DND-41 (cell line): ENCODE results near the gene CDR2L.

Experiments used
- ATAC-seq: fragments of 200-7000 bp; cut with Tn5 transposase; 3 replicates; pipeline ENCODE4 v1.9.1; 2021; ENCODE audit warnings: low read depth; ENCODE audit not compliant: insufficient read depth
- DNase-seq: peaks from one replicate; pipeline ENCODE4 v3.0.0-alpha.2; 2020
- H2AFZ ChIP-seq: 2 replicates; pipeline ENCODE4 v1.6.0; 2012; ENCODE audit warnings: low read depth, low read length
- H3K27ac ChIP-seq: 2 replicates; pipeline ENCODE4 v1.5.1; 2012; ENCODE audit warnings: low read length, inconsistent platforms
- H3K27me3 ChIP-seq: fragments of 200-600 bp; sonication (generic); 2 replicates; pipeline ENCODE4 v1.6.0; 2012; ENCODE audit warnings: low read length, mild to moderate bottlenecking, inconsistent platforms; ENCODE audit not compliant: insufficient read depth, poor library complexity
- H3K36me3 ChIP-seq: 2 replicates; pipeline ENCODE4 v1.5.1; 2012; ENCODE audit warnings: low read length, inconsistent platforms; ENCODE audit not compliant: insufficient read depth
- H3K4me1 ChIP-seq: 2 replicates; pipeline ENCODE4 v1.5.1; 2012; ENCODE audit warnings: mild to moderate bottlenecking, low read length; ENCODE audit not compliant: insufficient read depth
- H3K4me2 ChIP-seq: 2 replicates; pipeline ENCODE4 v1.6.0; 2012; ENCODE audit warnings: mild to moderate bottlenecking, moderate library complexity, low read length, inconsistent platforms; ENCODE audit not compliant: insufficient read depth
- H3K4me3 ChIP-seq, 2 experiments: fragments of 200-600 bp in 1 of 2; shearing (Covaris generic) in 1 of 2; 2 replicates each; pipeline ENCODE4 v1.5.1; 2012 to 2016; ENCODE audit warnings: inconsistent platforms in 2 of 2, low read length in 2 of 2, mild to moderate bottlenecking in 2 of 2, low read depth in 1 of 2, moderate library complexity in 1 of 2
- H3K79me2 ChIP-seq: 2 replicates; pipeline ENCODE4 v1.6.0; 2012; ENCODE audit warnings: low read length, inconsistent platforms; ENCODE audit not compliant: insufficient read depth
- H3K9ac ChIP-seq: 2 replicates; pipeline ENCODE4 v1.6.0; 2012; ENCODE audit warnings: low read depth, mild to moderate bottlenecking, inconsistent platforms, low read length, moderate library complexity
- H3K9me3 ChIP-seq: 2 replicates; pipeline ENCODE4 v1.5.1; 2012; ENCODE audit warnings: low read length, moderate library complexity, mild to moderate bottlenecking, inconsistent platforms; ENCODE audit not compliant: insufficient read depth, severe bottlenecking
- H4K20me1 ChIP-seq: 2 replicates; pipeline ENCODE4 v1.6.0; 2012; ENCODE audit warnings: low read length; ENCODE audit not compliant: insufficient read depth
- EZH2 ChIP-seq: IDR thresholded peaks from 3 replicates; pipeline ENCODE4 v1.6.1; 2012; ENCODE audit warnings: borderline replicate concordance, low read depth, mild to moderate bottlenecking, moderate library complexity, low read length, inconsistent platforms; ENCODE audit not compliant: severe bottlenecking
- TF ChIP-seq, protein P1 (sequence below): IDR thresholded peaks from 2 replicates; pipeline ENCODE4 v1.5.1; 2012; ENCODE audit warnings: borderline replicate concordance, low read length, moderate library complexity, mild to moderate bottlenecking; ENCODE audit not compliant: poor library complexity, severe bottlenecking; ENCODE audit errors: extremely low read depth

CDR2L gene

DNA sequence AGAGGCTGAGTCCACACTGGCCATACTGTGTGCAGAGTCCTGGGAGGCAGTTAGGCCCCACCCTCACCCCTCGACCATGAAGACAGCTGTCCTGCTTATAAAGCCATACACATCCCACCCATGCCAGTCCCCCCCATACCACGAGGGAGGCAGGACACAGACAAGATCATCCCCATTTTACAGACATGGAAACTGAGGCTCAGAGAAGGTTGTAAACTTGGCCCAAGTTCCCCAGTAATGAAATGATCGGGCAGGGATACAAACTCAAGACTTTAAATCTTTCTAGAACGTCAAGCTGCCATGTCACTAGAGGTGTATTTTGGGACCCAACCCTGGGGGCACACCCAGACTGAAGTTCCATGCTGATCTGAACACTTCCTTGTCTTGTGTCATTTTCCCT is 31.3 kb upstream of the CDR2L start:
- H3K27ac ChIP-seq: no peak overlapping the region
- H3K79me2 ChIP-seq: no peaks in the 10 kb centered on the region
- no peak overlapping the region for H2AFZ ChIP-seq
- H3K4me3 ChIP-seq: no peak overlapping the region
- no peaks in the 10 kb centered on the region for H3K9me3 ChIP-seq
- H4K20me1 ChIP-seq: no peaks in the 10 kb centered on the region
- H3K4me1 ChIP-seq: no peaks in the 10 kb centered on the region
- H3K27me3 ChIP-seq: peaks cover 4% of the 10 kb centered on the region
- ATAC-seq (no peak), DNase-seq (no peak)
- H3K36me3 ChIP-seq: no peaks in the 10 kb centered on the region
- no peak overlapping the region for H3K4me2 ChIP-seq
- TF ChIP-seq EZH2: no peak
- TF ChIP-seq, protein P1, sequence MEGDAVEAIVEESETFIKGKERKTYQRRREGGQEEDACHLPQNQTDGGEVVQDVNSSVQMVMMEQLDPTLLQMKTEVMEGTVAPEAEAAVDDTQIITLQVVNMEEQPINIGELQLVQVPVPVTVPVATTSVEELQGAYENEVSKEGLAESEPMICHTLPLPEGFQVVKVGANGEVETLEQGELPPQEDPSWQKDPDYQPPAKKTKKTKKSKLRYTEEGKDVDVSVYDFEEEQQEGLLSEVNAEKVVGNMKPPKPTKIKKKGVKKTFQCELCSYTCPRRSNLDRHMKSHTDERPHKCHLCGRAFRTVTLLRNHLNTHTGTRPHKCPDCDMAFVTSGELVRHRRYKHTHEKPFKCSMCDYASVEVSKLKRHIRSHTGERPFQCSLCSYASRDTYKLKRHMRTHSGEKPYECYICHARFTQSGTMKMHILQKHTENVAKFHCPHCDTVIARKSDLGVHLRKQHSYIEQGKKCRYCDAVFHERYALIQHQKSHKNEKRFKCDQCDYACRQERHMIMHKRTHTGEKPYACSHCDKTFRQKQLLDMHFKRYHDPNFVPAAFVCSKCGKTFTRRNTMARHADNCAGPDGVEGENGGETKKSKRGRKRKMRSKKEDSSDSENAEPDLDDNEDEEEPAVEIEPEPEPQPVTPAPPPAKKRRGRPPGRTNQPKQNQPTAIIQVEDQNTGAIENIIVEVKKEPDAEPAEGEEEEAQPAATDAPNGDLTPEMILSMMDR: no peak
- no peak overlapping the region for H3K9ac ChIP-seq

DNA sequence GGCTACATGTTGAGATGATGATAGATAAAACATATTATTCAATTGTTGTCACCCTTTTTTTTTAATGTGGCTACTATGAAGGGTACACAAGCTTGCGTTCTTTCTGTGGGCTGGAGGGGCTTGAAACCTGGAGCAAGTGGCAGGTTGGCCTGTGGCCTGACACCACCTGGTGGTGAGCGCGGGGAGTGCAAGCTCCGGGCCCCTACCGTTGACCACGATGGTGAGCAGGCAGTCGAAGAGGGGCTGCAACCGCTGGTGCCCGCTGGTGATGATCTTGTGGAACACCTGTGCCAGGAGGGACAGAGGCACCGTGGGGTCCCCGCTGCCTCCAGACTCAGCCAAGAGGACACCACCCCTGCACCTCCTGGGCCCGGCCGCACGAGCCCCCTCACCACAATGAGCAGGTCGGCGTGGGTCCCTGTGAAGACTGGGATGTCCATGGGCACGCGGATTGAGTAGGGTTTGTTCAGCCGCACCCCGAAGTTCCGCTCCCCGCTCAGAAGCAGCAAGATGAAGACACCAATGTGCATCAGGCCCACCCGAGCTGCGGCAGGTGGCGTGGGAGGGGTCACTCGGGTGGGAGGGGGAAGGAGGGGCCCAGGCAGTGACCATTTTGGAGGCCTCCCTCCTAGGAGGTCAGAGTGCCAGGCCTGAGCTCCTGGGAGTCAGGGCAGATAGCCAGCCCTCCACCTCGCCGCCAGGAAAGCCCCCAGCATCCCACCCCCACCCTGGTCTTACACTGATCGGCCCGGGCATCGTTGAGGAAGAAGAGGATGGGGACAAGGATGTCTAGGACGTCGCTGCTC is 29.3 kb upstream of the CDR2L start:
- Histone ChIP-seq H2AFZ (no peak overlapping the region), H3K79me2 (no peaks in the 10 kb centered on the region), H4K20me1 (no peaks in the 10 kb centered on the region), H3K27me3 (peaks cover 4% of the 10 kb centered on the region), H3K4me1 (peaks cover 3% of the 10 kb centered on the region; the same call in 1 of the 2 replicates), H3K27ac (no peak overlapping the region), H3K4me2 (no peak overlapping the region), H3K4me3 (no peak overlapping the region), H3K36me3 (no peaks in the 10 kb centered on the region), H3K9ac (no peak overlapping the region), H3K9me3 (no peaks in the 10 kb centered on the region)
- ATAC-seq (peak; percentile 74), DNase-seq (peak; percentile 81)
- TF ChIP-seq, protein P1: peak; percentile 94
- TF ChIP-seq EZH2: no peak

DNA sequence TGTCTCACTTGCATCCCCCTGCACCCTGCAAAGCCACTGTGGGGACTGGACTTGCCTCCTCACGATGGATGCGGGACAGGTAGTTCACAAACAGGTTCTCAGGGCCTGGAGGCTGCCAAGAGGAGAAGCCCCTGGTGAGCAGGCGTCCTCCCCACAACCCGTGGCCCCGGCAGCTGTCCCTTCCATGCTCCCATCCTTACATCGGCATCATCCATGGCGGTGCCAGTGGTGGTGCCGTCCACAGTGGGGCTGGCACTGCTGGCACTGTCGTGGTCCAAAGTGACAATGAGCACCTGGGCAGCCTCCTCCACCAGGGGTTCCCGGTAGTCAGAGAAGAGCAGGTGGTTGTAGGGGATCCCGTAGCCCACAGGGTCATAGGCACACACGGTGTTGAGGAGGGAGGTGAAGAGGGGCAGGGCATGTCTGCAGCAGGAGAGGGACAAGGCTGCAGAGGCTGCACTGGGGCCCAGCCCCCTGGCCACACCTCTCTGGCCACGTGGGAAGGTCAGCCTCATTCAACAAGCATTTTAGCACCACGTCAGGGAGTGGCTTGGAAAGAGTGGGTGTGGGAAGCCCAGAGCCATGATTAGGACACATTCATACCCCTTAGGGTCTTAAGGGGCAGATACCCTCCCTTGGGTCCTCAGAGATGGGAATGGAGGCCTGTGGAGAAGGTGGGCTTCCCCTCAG is 27.5 kb upstream of the CDR2L start:
- H3K79me2 ChIP-seq: no peaks in the 10 kb centered on the region
- no peaks in the 10 kb centered on the region for H3K36me3 ChIP-seq
- TF ChIP-seq, protein P1: no peak
- TF ChIP-seq EZH2: no peak
- H3K9me3 ChIP-seq: no peaks in the 10 kb centered on the region
- H3K27me3 ChIP-seq: peaks cover 4% of the 10 kb centered on the region
- no peak overlapping the region for H2AFZ ChIP-seq
- H4K20me1 ChIP-seq: no peaks in the 10 kb centered on the region
- no peak overlapping the region for H3K9ac ChIP-seq
- H3K4me1 ChIP-seq: peaks cover 3% of the 10 kb centered on the region; the same call in 1 of the 2 replicates
- H3K4me3 ChIP-seq: no peak overlapping the region
- H3K27ac ChIP-seq: no peak overlapping the region
- no peak for DNase-seq
- H3K4me2 ChIP-seq: no peak overlapping the region
- no peak for ATAC-seq
